Subcutaneous adipose tissue (tissue), 4 donors: ENCODE data around the gene TLE6. TPM values are rescaled to one million over a fixed set of nuclear protein-coding genes. Genes with fewer than 3 reads are reported as not detected.

Experiments
- total RNA-seq, 4 donors: library from RNA; depleted of rRNA; stranded (reverse); fragments of >200 nt; gene quantifications; one replicate each; pipeline ENCODE4 v1.1.0, GENCODE V29; 2016
- TF ChIP-seq, protein P1 (sequence below): fragments of 450-650 bp; IDR thresholded peaks from one replicate; pipeline ENCODE4 v1.5.1; 2016; ENCODE audit warnings: low read depth, mild to moderate bottlenecking, control low read depth, antibody characterized with exemption, moderate library complexity

TLE6 gene
- total RNA-seq, 4 donors from 2014 or later = 1.8 TPM; not detected in 3

DNA sequence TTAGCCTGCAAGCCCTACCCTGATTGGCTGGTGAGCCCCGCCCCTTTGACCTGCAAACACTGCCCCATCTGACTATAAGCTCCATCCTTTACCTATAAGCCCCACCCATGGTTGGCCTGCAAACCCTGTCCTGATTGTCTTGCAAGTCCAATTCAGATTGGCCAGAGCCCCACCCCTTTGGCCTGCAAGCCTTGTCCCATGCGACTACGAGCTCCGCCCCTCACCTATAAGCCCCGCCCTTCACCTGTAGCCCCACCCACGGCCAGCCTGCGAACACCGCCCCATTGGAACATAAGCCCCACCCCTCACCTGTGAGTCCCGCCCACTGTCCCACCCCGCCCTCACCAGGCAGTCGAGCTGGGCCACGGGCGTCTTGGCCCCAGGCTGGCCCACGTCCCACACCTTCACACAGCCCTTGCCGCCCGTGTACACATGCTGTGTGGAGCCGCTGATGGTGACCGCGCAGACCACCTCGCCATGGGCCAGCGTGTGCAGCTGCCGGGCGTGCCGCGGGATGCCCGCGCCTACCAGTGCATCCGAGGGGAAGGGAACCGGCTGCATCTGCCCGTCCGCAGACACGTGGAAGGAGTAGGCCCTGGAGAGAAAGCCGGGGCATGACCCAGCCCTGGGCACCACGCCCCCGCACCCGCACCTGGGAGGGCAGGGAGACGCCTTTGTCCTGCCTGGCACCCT, 28.9 kb downstream of the TLE6 start:
- TF ChIP-seq, protein P1, sequence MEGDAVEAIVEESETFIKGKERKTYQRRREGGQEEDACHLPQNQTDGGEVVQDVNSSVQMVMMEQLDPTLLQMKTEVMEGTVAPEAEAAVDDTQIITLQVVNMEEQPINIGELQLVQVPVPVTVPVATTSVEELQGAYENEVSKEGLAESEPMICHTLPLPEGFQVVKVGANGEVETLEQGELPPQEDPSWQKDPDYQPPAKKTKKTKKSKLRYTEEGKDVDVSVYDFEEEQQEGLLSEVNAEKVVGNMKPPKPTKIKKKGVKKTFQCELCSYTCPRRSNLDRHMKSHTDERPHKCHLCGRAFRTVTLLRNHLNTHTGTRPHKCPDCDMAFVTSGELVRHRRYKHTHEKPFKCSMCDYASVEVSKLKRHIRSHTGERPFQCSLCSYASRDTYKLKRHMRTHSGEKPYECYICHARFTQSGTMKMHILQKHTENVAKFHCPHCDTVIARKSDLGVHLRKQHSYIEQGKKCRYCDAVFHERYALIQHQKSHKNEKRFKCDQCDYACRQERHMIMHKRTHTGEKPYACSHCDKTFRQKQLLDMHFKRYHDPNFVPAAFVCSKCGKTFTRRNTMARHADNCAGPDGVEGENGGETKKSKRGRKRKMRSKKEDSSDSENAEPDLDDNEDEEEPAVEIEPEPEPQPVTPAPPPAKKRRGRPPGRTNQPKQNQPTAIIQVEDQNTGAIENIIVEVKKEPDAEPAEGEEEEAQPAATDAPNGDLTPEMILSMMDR = no peak

- TF ChIP-seq, protein P1 = no peak
These were observed 30.6 kb downstream of the TLE6 start for GRCh38 chr19:3007975-3008374.

GRCh38 chr19:3008994-3009393, 31.6 kb downstream of the TLE6 start:
- TF ChIP-seq, protein P1 = no peak

DNA sequence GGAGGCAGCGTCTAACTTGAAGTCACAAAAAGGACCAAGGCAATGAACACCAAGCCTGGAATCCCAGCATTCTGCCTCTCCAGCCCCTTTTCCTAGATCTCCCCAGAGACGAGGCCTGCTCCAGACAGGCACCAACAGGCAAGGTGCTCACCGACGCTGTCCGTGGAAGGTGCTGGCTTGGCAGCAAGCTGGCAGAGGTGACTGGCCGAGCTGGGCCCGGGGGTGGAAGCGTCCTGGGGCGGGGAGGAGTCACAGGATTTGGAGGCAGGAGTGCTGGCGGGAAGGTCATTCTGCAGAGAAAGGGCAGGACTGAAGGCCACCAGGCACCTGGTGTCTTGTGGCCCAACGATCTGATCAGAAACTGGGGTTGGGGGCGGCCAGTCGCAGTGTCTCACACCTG, 33.5 kb downstream of the TLE6 start:
- TF ChIP-seq, protein P1 = no peak

- TF ChIP-seq, protein P1 = no peak
These were observed 35.4 kb downstream of the TLE6 start for GRCh38 chr19:3012621-3013262.

- TF ChIP-seq, protein P1 = no peak
These were observed 35.9 kb downstream of the TLE6 start for GRCh38 chr19:3013263-3013725.

- TF ChIP-seq, protein P1 = no peak
These were observed 36.8 kb downstream of the TLE6 start for GRCh38 chr19:3014135-3014534.
